Measurements from ENCODE around the gene HIVEP1. TPM values are rescaled to one million over a fixed set of nuclear protein-coding genes. Genes with fewer than 3 reads are reported as not detected.

Gene HIVEP1
- total RNA-seq, 2 experiments from 2014 or later = 22.1 to 22.6 TPM

DNA sequence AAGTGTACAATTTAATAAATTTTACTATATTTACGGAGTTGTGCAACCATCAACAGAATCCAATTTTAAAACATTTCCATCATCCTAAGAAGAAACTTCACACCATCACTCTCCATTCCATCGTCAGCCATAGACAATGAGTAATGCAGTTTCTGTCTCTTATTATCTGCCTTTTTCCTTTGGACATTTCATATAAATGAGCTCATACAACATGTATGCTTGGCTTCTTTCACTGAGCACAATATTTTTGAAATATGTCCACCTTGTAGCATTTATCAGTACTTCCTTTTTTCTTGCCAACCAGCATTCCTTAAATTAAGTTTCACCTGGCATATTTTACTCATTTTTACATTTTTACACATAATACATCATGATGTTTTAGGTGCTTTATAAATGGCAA is 22.7 kb upstream of the HIVEP1 start:
- H3K9me3 ChIP-seq (ENCODE audit: low read length) = no peaks in the 10 kb centered on the region
- POLR2A ChIA-PET = no interaction called here
- DNase-seq (ENCODE audit: low spot score) = no peak
- no peaks in the 10 kb centered on the region for H3K36me3 ChIP-seq (ENCODE audit: insufficient read depth, low read length)
- no peaks in the 10 kb centered on the region for H3K9me2 ChIP-seq (ENCODE audit: insufficient read depth, low read length)
- no TSS peak for BruUV-seq (replicated peaks)
- no peak for TF ChIP-seq EZH2phosphoT487 (IDR thresholded peaks at IDR 0.05; ENCODE audit: borderline replicate concordance, low read depth, low read length)
- TF ChIP-seq, protein P1, sequence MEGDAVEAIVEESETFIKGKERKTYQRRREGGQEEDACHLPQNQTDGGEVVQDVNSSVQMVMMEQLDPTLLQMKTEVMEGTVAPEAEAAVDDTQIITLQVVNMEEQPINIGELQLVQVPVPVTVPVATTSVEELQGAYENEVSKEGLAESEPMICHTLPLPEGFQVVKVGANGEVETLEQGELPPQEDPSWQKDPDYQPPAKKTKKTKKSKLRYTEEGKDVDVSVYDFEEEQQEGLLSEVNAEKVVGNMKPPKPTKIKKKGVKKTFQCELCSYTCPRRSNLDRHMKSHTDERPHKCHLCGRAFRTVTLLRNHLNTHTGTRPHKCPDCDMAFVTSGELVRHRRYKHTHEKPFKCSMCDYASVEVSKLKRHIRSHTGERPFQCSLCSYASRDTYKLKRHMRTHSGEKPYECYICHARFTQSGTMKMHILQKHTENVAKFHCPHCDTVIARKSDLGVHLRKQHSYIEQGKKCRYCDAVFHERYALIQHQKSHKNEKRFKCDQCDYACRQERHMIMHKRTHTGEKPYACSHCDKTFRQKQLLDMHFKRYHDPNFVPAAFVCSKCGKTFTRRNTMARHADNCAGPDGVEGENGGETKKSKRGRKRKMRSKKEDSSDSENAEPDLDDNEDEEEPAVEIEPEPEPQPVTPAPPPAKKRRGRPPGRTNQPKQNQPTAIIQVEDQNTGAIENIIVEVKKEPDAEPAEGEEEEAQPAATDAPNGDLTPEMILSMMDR (conservative IDR thresholded peaks at IDR 0.05; ENCODE audit: low read length) = no peak
- no peaks in the 10 kb centered on the region for H4K20me1 ChIP-seq (ENCODE audit: insufficient read depth, low read length)
- CTCF ChIA-PET (ENCODE audit: unreplicated experiment) = no interaction called here
- intact Hi-C loops (cut with micrococcal nuclease; ENCODE audit: unreplicated experiment) = no loop called here
- no peak overlapping the region for H3K4me3 ChIP-seq (ENCODE audit: low read depth, low read length, poor library complexity, severe bottlenecking)
- no peaks in the 10 kb centered on the region for H3K79me2 ChIP-seq (ENCODE audit: insufficient read depth, low read depth, low read length)
- no peak overlapping the region for H3K4me2 ChIP-seq (ENCODE audit: low read length)
- H3K27ac ChIP-seq (ENCODE audit: low read depth, low read length, poor library complexity, severe bottlenecking) = no peak overlapping the region
- H3K4me1 ChIP-seq (ENCODE audit: insufficient read depth, low read length, poor library complexity, severe bottlenecking) = no peaks in the 10 kb centered on the region
- H2AFZ ChIP-seq (ENCODE audit: low read length) = no peak overlapping the region

DNA sequence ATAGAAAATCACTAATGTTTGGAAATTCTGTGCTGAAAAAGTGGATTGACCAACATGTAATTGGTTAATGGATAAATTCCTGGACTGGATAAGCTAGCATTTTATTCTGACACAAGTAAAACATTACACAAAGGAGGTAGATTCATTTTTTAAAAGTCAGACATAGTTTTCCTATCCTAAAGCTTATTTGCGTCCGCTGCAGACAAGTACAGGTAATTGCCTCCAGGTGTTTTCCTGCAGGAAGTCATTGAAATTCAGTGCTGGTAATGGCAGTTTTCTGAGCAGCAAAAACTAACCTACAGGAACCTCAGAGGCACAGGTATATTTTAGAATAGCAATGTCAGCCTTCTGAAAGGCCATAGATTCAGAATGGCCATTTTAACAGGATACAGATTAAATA is 20.0 kb upstream of the HIVEP1 start:
- ChIA-PET POLR2A (interaction anchor here (0.7 to 1.7 kb wide), 8 partner anchors 13 to 426 kb away, joined by 3 to 6 read pairs (median 4); no protein-coding TSS in a partner anchor), CTCF (ENCODE audit: unreplicated experiment) (no interaction called here)
- intact Hi-C loops (cut with micrococcal nuclease; ENCODE audit: unreplicated experiment) = no loop called here
- no peak overlapping the region for H2AFZ ChIP-seq (ENCODE audit: low read length)
- BruUV-seq (replicated peaks) = no TSS peak
- no peak for TF ChIP-seq EZH2phosphoT487 (IDR thresholded peaks at IDR 0.05; ENCODE audit: borderline replicate concordance, low read depth, low read length)
- TF ChIP-seq, protein P1 (conservative IDR thresholded peaks at IDR 0.05; ENCODE audit: low read length) = no peak
- no peaks in the 10 kb centered on the region for H3K79me2 ChIP-seq (ENCODE audit: insufficient read depth, low read depth, low read length)
- H3K4me1 ChIP-seq (ENCODE audit: insufficient read depth, low read length, poor library complexity, severe bottlenecking) = no peaks in the 10 kb centered on the region
- no peak overlapping the region for H3K4me3 ChIP-seq (ENCODE audit: low read depth, low read length, poor library complexity, severe bottlenecking)
- no peak overlapping the region for H3K27ac ChIP-seq (ENCODE audit: low read depth, low read length, poor library complexity, severe bottlenecking)
- no peak for DNase-seq (ENCODE audit: low spot score)
- no peaks in the 10 kb centered on the region for H3K9me3 ChIP-seq (ENCODE audit: low read length)
- H3K9me2 ChIP-seq (ENCODE audit: insufficient read depth, low read length) = no peaks in the 10 kb centered on the region
- no peaks in the 10 kb centered on the region for H4K20me1 ChIP-seq (ENCODE audit: insufficient read depth, low read length)
- H3K36me3 ChIP-seq (ENCODE audit: insufficient read depth, low read length) = no peaks in the 10 kb centered on the region
- no peak overlapping the region for H3K4me2 ChIP-seq (ENCODE audit: low read length)

DNA sequence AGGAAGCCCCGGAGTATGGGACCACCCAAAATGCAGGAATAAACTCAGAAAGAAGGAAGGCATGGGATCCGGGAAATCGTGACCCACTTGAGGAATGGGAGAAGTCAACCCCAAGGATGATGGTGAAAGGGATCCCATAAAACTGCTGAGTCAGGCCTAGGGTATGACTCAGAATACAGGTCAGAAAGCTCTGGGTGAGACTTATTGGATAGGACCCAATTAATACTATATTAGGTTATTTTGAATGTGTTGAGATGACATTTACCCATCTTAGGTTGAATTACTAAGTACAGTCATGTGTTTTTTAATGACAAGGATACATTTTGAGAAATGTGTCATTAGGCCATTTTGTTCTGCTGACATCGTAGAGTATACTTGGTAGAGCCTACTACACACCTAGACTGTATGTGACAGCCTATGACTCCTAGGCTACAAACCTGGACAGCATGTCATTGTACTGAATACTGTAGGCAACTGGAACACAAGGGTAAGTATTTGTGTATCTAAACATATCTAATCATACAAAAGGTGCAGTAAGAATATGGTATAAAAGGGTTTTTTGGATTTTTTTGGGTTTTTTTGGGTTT is 17.1 kb upstream of the HIVEP1 start:
- Histone ChIP-seq H3K36me3 (ENCODE audit: insufficient read depth, low read length) (no peaks in the 10 kb centered on the region), H3K9me2 (ENCODE audit: insufficient read depth, low read length) (no peaks in the 10 kb centered on the region), H3K4me2 (ENCODE audit: low read length) (no peak overlapping the region), H2AFZ (ENCODE audit: low read length) (no peak overlapping the region), H3K79me2 (ENCODE audit: insufficient read depth, low read depth, low read length) (no peaks in the 10 kb centered on the region), H3K9me3 (ENCODE audit: low read length) (no peaks in the 10 kb centered on the region), H3K4me1 (ENCODE audit: insufficient read depth, low read length, poor library complexity, severe bottlenecking) (no peaks in the 10 kb centered on the region), H3K4me3 (ENCODE audit: low read depth, low read length, poor library complexity, severe bottlenecking) (no peak overlapping the region), H4K20me1 (ENCODE audit: insufficient read depth, low read length) (no peaks in the 10 kb centered on the region), H3K27ac (ENCODE audit: low read depth, low read length, poor library complexity, severe bottlenecking) (no peak overlapping the region)
- DNase-seq (ENCODE audit: low spot score) = no peak
- BruUV-seq (replicated peaks) = no TSS peak
- intact Hi-C loops (cut with micrococcal nuclease; ENCODE audit: unreplicated experiment) = loop anchor here (1.0 kb wide), 1 partner anchor 11 kb away; no protein-coding TSS in a partner anchor
- no peak for TF ChIP-seq EZH2phosphoT487 (IDR thresholded peaks at IDR 0.05; ENCODE audit: borderline replicate concordance, low read depth, low read length)
- TF ChIP-seq, protein P1 (conservative IDR thresholded peaks at IDR 0.05; ENCODE audit: low read length) = no peak
- ChIA-PET CTCF (ENCODE audit: unreplicated experiment) (no interaction called here), POLR2A (no interaction called here)
